H9 (cell line): Measurements from ENCODE around the gene SMARCA2. TPM values are rescaled to one million over a fixed set of nuclear protein-coding genes. Genes with fewer than 3 reads are reported as not detected.

Experiments
- DNase-seq: peaks from one replicate; pipeline ENCODE4 v3.0.0-alpha.2; 2017
- H2AFZ ChIP-seq: one replicate; pipeline ENCODE4 v1.6.1; 2013; ENCODE audit warnings: mild to moderate bottlenecking, low read length, control low read depth, moderate library complexity
- H2AK5ac ChIP-seq: 2 replicates; pipeline ENCODE4 v1.6.1; 2013; ENCODE audit warnings: low read length, control low read depth, mixed read lengths; ENCODE audit not compliant: insufficient read length
- H2BK120ac ChIP-seq: one replicate; pipeline ENCODE4 v1.6.1; 2013; ENCODE audit warnings: low read depth, mild to moderate bottlenecking, low read length, control low read depth, inconsistent platforms; ENCODE audit not compliant: poor library complexity, severe bottlenecking
- H2BK12ac ChIP-seq: 2 replicates; pipeline ENCODE4 v1.6.1; 2013; ENCODE audit warnings: low read length, control low read depth, mixed read lengths, low read depth; ENCODE audit not compliant: insufficient read length
- H2BK15ac ChIP-seq: 2 replicates; pipeline ENCODE4 v1.6.1; 2013; ENCODE audit warnings: low read depth, low read length, control low read depth
- H2BK20ac ChIP-seq: one replicate; pipeline ENCODE4 v1.6.1; 2013; ENCODE audit warnings: low read depth, mild to moderate bottlenecking, low read length, control low read depth, inconsistent platforms; ENCODE audit not compliant: poor library complexity, severe bottlenecking
- H2BK5ac ChIP-seq: 2 replicates; pipeline ENCODE4 v1.6.1; 2013; ENCODE audit warnings: low read length, control low read depth, mixed read lengths; ENCODE audit not compliant: insufficient read length
- H3K14ac ChIP-seq: 2 replicates; pipeline ENCODE4 v1.6.1; 2013; ENCODE audit warnings: low read length, control low read depth; ENCODE audit not compliant: insufficient read depth
- H3K18ac ChIP-seq: 2 replicates; pipeline ENCODE4 v1.6.1; 2013; ENCODE audit warnings: low read depth, mild to moderate bottlenecking, mixed read lengths, low read length, control low read depth; ENCODE audit not compliant: insufficient read length
- H3K23ac ChIP-seq: 2 replicates; pipeline ENCODE4 v1.6.1; 2013; ENCODE audit warnings: low read length, control low read depth, mixed read lengths, low read depth; ENCODE audit not compliant: insufficient read length
- H3K23me2 ChIP-seq: 2 replicates; pipeline ENCODE4 v1.6.1; 2013; ENCODE audit warnings: low read depth, mild to moderate bottlenecking, mixed read lengths, low read length, control low read depth; ENCODE audit not compliant: insufficient read length, poor library complexity, severe bottlenecking
- H3K27ac ChIP-seq: 2 replicates; pipeline ENCODE4 v1.5.1; 2013; ENCODE audit warnings: low read length, control low read depth, mixed read lengths, low read depth; ENCODE audit not compliant: insufficient read length
- H3K27me3 ChIP-seq: 2 replicates; pipeline ENCODE4 v1.6.1; 2013; ENCODE audit warnings: low read length, control low read depth, inconsistent platforms; ENCODE audit not compliant: insufficient read depth
- H3K4ac ChIP-seq: 2 replicates; pipeline ENCODE4 v1.6.1; 2013; ENCODE audit warnings: low read depth, mild to moderate bottlenecking, control low read depth, inconsistent platforms, low read length, moderate library complexity
- H3K4me1 ChIP-seq: 2 replicates; pipeline ENCODE4 v1.6.1; 2013; ENCODE audit warnings: low read length, control low read depth, inconsistent platforms; ENCODE audit not compliant: insufficient read depth
- H3K4me2 ChIP-seq: 2 replicates; pipeline ENCODE4 v1.6.1; 2013; ENCODE audit warnings: low read length, control low read depth, mixed read lengths; ENCODE audit not compliant: insufficient read length, insufficient read depth
- H3K56ac ChIP-seq: 2 replicates; pipeline ENCODE4 v1.6.1; 2013; ENCODE audit warnings: low read depth, mild to moderate bottlenecking, mixed read lengths, low read length, control low read depth; ENCODE audit not compliant: insufficient read length
- H3K79me1 ChIP-seq: 2 replicates; pipeline ENCODE4 v1.6.1; 2013; ENCODE audit warnings: low read depth, mild to moderate bottlenecking, moderate library complexity, low read length, control low read depth, inconsistent platforms; ENCODE audit not compliant: insufficient read depth, poor library complexity, severe bottlenecking
- H3K79me2 ChIP-seq: 2 replicates; pipeline ENCODE4 v1.6.1; 2013; ENCODE audit warnings: low read length, control low read depth, inconsistent platforms; ENCODE audit not compliant: insufficient read depth
- H3K9ac ChIP-seq: 2 replicates; pipeline ENCODE4 v1.6.1; 2013; ENCODE audit warnings: low read length, control low read depth, mixed read lengths; ENCODE audit not compliant: insufficient read length; ENCODE audit errors: extremely low read depth
- H3K9me3 ChIP-seq: one replicate; pipeline ENCODE4 v1.6.1; 2013; ENCODE audit warnings: low read depth, low read length, inconsistent platforms; ENCODE audit not compliant: control insufficient read depth
- H3T11ph ChIP-seq: one replicate; pipeline ENCODE4 v1.6.1; 2013; ENCODE audit warnings: mild to moderate bottlenecking, low read length, control low read depth, inconsistent platforms
- H4K20me1 ChIP-seq: one replicate; pipeline ENCODE4 v1.6.1; 2013; ENCODE audit not compliant: control insufficient read depth, insufficient read length, insufficient read depth
- H4K5ac ChIP-seq: 2 replicates; pipeline ENCODE4 v1.6.1; 2013; ENCODE audit warnings: low read depth, mild to moderate bottlenecking, mixed read lengths, low read length, control low read depth; ENCODE audit not compliant: insufficient read length
- H4K8ac ChIP-seq: replicated peaks from 2 replicates; pipeline ENCODE4 v1.6.1; 2013; ENCODE audit warnings: low read length, control low read depth, mixed read lengths, low read depth; ENCODE audit not compliant: insufficient read length
- H4K91ac ChIP-seq: 2 replicates; pipeline ENCODE4 v1.6.1; 2013; ENCODE audit warnings: low read depth, mild to moderate bottlenecking, moderate library complexity, mixed read lengths, low read length, control low read depth; ENCODE audit not compliant: insufficient read length
- H3K27ac Mint-ChIP-seq, 3 experiments: 2 replicates in 2 of 3; 3 replicates in 1 of 3; pipeline ENCODE4 v1.8.0; 2020 to 2021; ENCODE audit warnings: mixed read lengths in 3 of 3, mild to moderate bottlenecking in 1 of 3, moderate library complexity in 1 of 3
- H3K27me3 Mint-ChIP-seq: 2 replicates; pipeline ENCODE4 v1.8.0; 2021; ENCODE audit warnings: low read depth, mild to moderate bottlenecking, moderate library complexity, mixed read lengths
- H3K36me3 Mint-ChIP-seq, 3 experiments: 2 replicates in 2 of 3; 3 replicates in 1 of 3; pipeline ENCODE4 v1.8.0; 2020 to 2021; ENCODE audit warnings: low read depth in 3 of 3, mixed read lengths in 3 of 3; ENCODE audit not compliant: insufficient read depth in 1 of 3
- H3K4me1 Mint-ChIP-seq, 2 experiments: 2 replicates each; pipeline ENCODE4 v1.8.0; 2020; ENCODE audit warnings: mixed read lengths in 2 of 2
- H3K4me3 Mint-ChIP-seq, 2 experiments: 2 replicates in 1 of 2; 3 replicates in 1 of 2; pipeline ENCODE4 v1.8.0; 2020 to 2021; ENCODE audit warnings: mild to moderate bottlenecking in 2 of 2, mixed read lengths in 2 of 2, moderate library complexity in 1 of 2
- H3K9me3 Mint-ChIP-seq, 2 experiments: 2 replicates in 1 of 2; 3 replicates in 1 of 2; pipeline ENCODE4 v1.8.0; 2020; ENCODE audit warnings: mild to moderate bottlenecking in 2 of 2, mixed read lengths in 2 of 2, moderate library complexity in 1 of 2
- CTCF ChIP-seq: fragments of 200-600 bp; sonication (generic); conservative IDR thresholded peaks from 3 replicates; pipeline ENCODE4 v1.8.0; 2021; ENCODE audit warnings: antibody characterized with exemption, mild to moderate bottlenecking
- WGBS: extraction: QIAGEN DNeasy Blood & Tissue Kit; methylation state at CpG from one replicate; pipeline ENCODE4 v1.1.7; 2013; ENCODE audit warnings: missing lambda C conversion rate, low lambda C conversion rate, mixed read lengths; ENCODE audit not compliant: insufficient read length; ENCODE audit errors: extremely low coverage; 5-methylcytosine and 5-hydroxymethylcytosine counted together
- total RNA-seq: library from RNA; stranded (reverse); gene quantifications from 2 replicates; pipeline ENCODE4 v1.2.1, GENCODE V29; 2021

The SMARCA2 gene
- total RNA-seq, 1 experiment from 2014 or later: 15.3 TPM

- no peak overlapping the region for H3K4me2 ChIP-seq
- no peak overlapping the region for H3K27ac ChIP-seq
- H3K9me3 ChIP-seq: no peaks in the 10 kb centered on the region
- no peak overlapping the region for H2BK20ac ChIP-seq
- H3K36me3 Mint-ChIP-seq: peaks cover 0 to 4% (median 0%) of the 10 kb centered on the region in 3 experiments; a peak in 3 of 7 replicates
- H3K27me3 ChIP-seq: no peaks in the 10 kb centered on the region
- H3K27ac Mint-ChIP-seq: no peak overlapping the region
- no peak overlapping the region for H3K9ac ChIP-seq
- no peak overlapping the region for H2BK12ac ChIP-seq
- no peaks in the 10 kb centered on the region for H3K27me3 Mint-ChIP-seq
- no peak for TF ChIP-seq CTCF
- H4K8ac ChIP-seq: no peak overlapping the region
- no peak overlapping the region for H3K23ac ChIP-seq
- no peak overlapping the region for H3K4ac ChIP-seq
- no peak overlapping the region for H3K18ac ChIP-seq
- H4K20me1 ChIP-seq: no peaks in the 10 kb centered on the region
- no peak overlapping the region for H2BK120ac ChIP-seq
- H4K91ac ChIP-seq: no peak overlapping the region
- no peaks in the 10 kb centered on the region for H3K79me1 ChIP-seq
- no peak overlapping the region for H2BK15ac ChIP-seq
- peaks cover 9 to 11% of the 10 kb centered on the region in 2 experiments for H3K4me1 Mint-ChIP-seq
- H3K56ac ChIP-seq: no peak overlapping the region
- H3T11ph ChIP-seq: no peak overlapping the region
- no peaks in the 10 kb centered on the region for H3K4me1 ChIP-seq
- no peak overlapping the region for H2AK5ac ChIP-seq
- no peak overlapping the region for H3K4me3 Mint-ChIP-seq
- H3K23me2 ChIP-seq: no peaks in the 10 kb centered on the region
- no peaks in the 10 kb centered on the region for H3K79me2 ChIP-seq
- H2BK5ac ChIP-seq: no peak overlapping the region
- DNase-seq: no peak
- no CpG with 5 or more reads among the region's 6 CpGs for WGBS
- H4K5ac ChIP-seq: no peak overlapping the region
- H2AFZ ChIP-seq: no peak overlapping the region
- no peaks in the 10 kb centered on the region for H3K9me3 Mint-ChIP-seq
- no peak overlapping the region for H3K14ac ChIP-seq
Measured at GRCh38 chr9:2170722-2171121, 155.6 kb downstream of the SMARCA2 start.
